Panc1 (cell line): ENCODE results near the gene LDLRAD4.

Experiments
- CTCF ChIP-seq: fragments of 450-650 bp; IDR thresholded peaks from 2 replicates; pipeline ENCODE4 v1.5.1; 2017; ENCODE audit warnings: mild to moderate bottlenecking
- POLR2AphosphoS5 ChIP-seq: IDR thresholded peaks from 2 replicates; pipeline ENCODE4 v1.6.1; 2012; ENCODE audit warnings: mild to moderate bottlenecking, low read depth, low read length, moderate library complexity
- REST ChIP-seq, 2 experiments: IDR thresholded peaks; 2 replicates each; pipeline ENCODE4 v1.6.1; 2011 to 2012; ENCODE audit warnings: low read depth in 2 of 2, control low read depth in 1 of 2, low read length in 1 of 2, mild to moderate bottlenecking in 1 of 2, moderate library complexity in 1 of 2; ENCODE audit not compliant: insufficient read depth in 1 of 2
- SIN3A ChIP-seq: IDR thresholded peaks from 2 replicates; pipeline ENCODE4 v1.6.1; 2012; ENCODE audit warnings: low read depth, mild to moderate bottlenecking, low read length, moderate library complexity, borderline replicate concordance; ENCODE audit not compliant: insufficient read depth

- TF ChIP-seq REST (IDR thresholded peaks at IDR 0.05; ENCODE audit: insufficient read depth in 1 of 2, low read depth in 2 of 2, low read length in 1 of 2) (no peak), CTCF (no peak), POLR2AphosphoS5 (no peak), SIN3A (no peak)
Measured at GRCh38 chr18:13265008-13265910, 46.7 kb downstream of the LDLRAD4 start.
